GM12874 (cell line): ENCODE data around the gene MCEMP1.

Experiments used
- CTCF ChIP-seq: IDR thresholded peaks from 2 replicates; pipeline ENCODE4 v1.5.1; 2011; ENCODE audit warnings: low read depth, mild to moderate bottlenecking, control low read depth, low read length, moderate library complexity; ENCODE audit not compliant: insufficient read depth

The MCEMP1 gene

DNA sequence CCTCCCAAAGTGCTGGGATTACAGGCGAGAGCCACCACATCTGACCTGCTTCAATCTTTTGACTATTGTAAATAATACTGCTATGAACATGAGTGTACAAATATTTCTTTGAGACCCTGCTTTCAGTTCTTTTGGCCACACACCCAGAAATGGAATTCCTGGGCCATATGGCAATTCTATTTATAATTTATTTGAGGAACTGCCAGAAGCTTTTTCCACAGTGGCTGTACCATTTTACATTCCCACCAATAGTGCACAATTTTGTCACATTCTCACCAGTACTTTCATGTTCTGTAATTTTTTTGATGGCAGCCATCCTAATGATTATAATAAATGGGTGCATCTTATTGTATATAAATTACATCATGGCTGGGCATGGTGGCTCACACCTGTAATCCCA is 38.8 kb downstream of the MCEMP1 start:
- TF ChIP-seq CTCF: no peak

DNA sequence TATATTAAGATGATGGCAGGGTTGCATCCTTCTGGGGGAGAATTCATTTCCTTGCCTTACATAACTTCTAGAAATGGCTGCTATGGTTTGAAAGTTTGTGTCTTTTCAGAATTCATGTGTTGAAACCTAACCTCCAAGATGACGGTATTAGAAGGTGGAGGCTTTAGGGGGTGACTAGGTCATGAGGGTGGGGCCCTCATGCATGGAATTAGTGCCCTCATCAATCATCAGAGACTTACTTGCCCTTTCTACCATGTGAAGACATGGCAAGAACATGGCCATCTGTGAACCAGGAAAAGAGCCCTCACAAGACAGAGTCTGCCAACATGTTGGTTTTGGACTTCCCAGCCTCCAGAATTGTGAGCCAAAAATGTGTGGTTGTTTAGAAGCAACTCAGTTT is 39.9 kb downstream of the MCEMP1 start:
- TF ChIP-seq CTCF: no peak

- no peak for TF ChIP-seq CTCF
Observed at GRCh38 chr19:7718668-7719067, 41.8 kb downstream of the MCEMP1 start.

DNA sequence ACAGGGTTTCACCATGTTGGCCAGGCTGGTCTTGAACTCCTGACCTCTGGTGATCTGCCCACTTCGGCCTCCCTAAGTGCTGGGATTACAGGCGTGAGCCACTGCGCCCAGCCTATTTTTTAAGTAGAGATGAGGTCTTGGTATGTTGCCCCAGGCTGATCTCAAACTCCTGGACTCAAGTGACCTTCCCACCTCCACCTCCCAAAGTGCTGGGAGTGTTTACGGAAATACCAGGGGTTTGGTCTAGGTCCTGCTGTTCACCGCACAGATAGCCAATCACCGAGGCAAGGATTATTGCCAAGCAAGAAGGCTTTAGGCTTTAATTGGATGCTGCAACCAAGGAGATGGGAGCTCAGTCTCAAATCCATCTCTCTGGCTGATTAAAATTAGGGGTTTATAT is 43.5 kb downstream of the MCEMP1 start:
- no peak for TF ChIP-seq CTCF

GRCh38 chr19:7722231-7722651 is 45.4 kb downstream of the MCEMP1 start:
- no peak for TF ChIP-seq CTCF

GRCh38 chr19:7725791-7726190 is 48.9 kb downstream of the MCEMP1 start:
- no peak for TF ChIP-seq CTCF

DNA sequence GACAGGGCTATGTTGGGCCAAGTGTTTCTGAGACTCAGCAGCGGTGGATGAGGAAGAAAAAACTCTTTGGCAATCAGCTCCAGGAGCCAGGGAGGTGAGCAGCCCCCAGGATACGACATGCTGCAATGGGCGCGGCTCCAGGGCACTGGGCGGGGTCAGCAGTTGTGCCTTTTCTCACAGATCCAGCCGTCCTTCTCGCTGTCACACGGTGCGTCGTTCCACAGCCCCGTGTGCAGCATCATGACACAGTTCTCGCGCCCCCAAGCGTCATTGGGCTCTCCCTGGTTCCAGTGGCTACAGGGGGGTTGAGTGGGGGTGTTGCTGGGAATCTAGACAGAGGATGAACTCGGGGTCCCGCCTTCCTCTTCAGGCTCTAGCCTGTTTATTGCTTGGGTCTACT is 52.3 kb downstream of the MCEMP1 start:
- TF ChIP-seq CTCF: no peak
